NK-92 (cell line): ENCODE data around the gene C11orf86.
"Not testable (repeated sequence)": the region's sequence is repeated elsewhere in the genome, so short reads cannot be mapped to it uniquely, and the experiment has no call there.

Source experiments
- DNase-seq: peaks from one replicate; lab custom pipeline; 2025; ENCODE audit not compliant: unreplicated experiment; lab: John Stamatoyannopoulos, UW

The C11orf86 gene, protein sequence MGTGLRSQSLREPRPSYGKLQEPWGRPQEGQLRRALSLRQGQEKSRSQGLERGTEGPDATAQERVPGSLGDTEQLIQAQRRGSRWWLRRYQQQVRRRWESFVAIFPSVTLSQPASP

GRCh38 chr11:66974724-66975404, at the start of gene C11orf86:
Gene C11orf86 (plus strand): TSS chr11:66975304. CDS start chr11:66975363, 59 bp downstream.
- DNase-seq, result no peak

GRCh38 chr11:66929753-66930152, 45.4 kb upstream of the C11orf86 start:
- DNase-seq, result no peak

- no peak for DNase-seq
Observed at GRCh38 chr11:66932543-66932942, 42.6 kb upstream of the C11orf86 start.

GRCh38 chr11:66933531-66933930, 41.6 kb upstream of the C11orf86 start:
- no peak for DNase-seq

DNA sequence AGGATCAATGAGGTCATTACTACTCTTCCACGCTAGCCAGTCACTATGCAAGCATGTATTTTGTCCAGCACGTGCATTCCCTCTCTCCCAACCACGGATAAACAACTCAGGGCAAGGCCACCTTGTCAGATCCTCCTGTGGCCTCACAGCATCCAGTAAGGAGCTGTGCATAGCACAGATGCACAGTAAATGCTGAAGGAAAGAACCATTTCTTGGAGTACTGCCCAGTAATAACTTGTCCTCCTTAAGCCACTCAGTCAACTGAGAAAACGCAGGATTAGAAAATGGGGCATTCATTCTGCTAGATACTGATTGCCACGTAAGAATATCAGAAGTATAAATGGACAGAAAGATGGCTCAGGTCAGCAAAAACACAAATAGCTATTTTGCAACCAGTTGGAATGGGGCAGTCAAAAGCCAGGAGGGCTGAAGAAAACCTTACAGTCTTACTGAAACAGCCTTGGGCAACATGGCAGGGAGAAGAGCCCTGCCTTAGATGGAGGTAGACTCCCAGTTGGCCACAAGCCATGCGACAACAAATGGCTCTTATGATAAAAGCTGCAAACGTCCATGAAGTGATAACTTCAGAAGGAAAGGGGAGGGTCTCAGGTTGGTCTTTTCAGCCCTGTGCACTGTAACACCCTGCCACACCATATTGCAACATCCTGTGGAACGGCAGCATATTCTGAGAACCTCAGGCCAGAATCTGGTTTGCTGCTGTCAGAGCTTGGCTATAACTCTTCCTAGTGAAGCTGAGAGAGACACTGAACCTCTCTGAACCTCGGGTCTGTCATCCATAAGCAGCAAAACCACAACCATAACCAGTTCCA, 39.9 kb upstream of the C11orf86 start:
- no peak for DNase-seq

DNA sequence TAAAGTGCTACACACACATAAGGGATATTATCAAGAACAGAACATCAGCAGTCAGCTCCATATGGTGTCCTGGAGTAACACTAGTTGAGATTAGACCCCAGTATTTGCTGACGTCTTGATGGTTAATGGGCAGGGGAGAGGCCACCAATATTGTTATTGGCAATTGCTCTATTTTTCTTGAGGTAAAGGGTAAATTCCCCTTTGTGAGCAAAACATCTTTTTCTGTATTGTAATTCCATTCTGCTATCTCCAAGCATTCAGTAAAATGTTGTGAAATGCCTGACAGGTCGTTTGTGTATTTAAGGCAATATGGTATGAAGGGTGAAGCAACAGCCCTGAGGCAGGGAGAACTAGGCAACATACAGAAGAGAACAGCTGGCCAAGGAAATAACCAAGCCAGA, 38.8 kb upstream of the C11orf86 start:
- no peak for DNase-seq

DNA sequence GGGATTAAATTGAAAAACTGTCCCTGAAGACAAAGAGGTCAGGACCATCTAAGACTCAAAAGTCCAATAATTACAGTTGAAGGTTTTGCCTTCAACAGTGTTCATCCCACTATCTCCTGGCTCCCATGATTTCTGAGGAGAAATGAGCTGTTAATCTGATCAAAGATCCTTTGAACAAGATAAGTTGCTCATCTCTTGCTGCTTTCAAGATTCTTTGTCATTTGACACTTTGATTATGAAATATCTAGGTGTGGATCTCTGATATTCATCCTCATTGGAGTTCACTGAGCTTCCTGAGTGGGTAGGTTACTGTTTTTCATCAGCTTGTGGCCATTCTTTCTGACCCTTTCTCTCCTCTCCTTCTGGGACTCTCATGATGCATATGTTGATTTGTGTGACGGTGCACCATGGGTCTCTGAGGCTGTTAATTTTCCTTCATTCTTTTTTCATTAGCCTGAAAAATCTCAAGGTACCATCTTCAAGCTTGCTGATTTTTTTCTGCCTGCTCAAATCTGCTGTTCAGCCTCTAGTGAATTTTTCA, 37.8 kb upstream of the C11orf86 start:
- DNase-seq, result no peak

- DNase-seq, result no peak
Observed at GRCh38 chr11:66938582-66939135, 36.4 kb upstream of the C11orf86 start.

DNA sequence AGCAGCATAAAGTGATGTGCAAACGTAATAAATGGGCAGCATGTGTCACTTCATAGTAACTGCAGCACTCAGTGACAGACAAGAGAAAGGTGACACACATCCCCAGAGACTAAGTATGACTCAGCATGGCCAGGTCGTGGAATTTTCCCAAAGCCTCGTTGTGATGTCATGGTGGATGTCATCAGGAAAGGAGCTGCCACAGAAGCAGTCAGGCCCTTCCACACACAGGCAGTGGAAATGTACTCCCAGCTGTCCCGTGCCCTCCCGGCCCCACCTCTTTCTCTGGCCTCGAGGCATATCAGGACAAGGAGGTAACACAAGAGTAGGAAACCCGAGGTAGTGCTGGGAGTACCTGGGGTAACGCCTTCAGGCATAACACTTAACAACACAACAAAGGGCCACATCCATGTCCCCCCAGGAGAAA, 25.0 kb upstream of the C11orf86 start:
- no peak for DNase-seq

GRCh38 chr11:66951135-66951534, 24.0 kb upstream of the C11orf86 start:
- no peak for DNase-seq

GRCh38 chr11:66951927-66952337, 23.2 kb upstream of the C11orf86 start:
- no peak for DNase-seq

GRCh38 chr11:66953081-66953833, 21.8 kb upstream of the C11orf86 start:
- DNase-seq, result no peak

- no peak for DNase-seq
Observed at GRCh38 chr11:66956689-66957290, 18.3 kb upstream of the C11orf86 start.

DNA sequence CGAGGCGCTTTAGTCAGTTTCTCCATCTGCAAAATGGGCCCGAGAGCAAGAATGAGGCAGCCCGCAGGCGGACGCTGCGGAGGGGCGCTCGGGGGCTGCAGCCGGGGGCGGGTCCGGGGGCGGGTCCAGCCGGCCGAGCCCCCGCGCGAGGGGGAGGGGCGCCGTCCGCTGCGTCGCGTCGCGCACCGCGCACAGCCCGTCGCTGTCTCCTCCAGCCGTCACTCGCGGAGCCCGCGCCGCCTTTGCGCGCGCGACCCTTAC, 17.2 kb upstream of the C11orf86 start:
- no peak for DNase-seq

GRCh38 chr11:66958232-66958955, 16.7 kb upstream of the C11orf86 start, which contains the start of gene PC:
Gene PC (minus strand): TSS chr11:66958383. CDS start chr11:66872159, 86,224 bp downstream.
- DNase-seq, result peak; percentile 67

- DNase-seq, result no peak
Observed at GRCh38 chr11:66958956-66959274, 16.2 kb upstream of the C11orf86 start.

GRCh38 chr11:66961691-66962213, 13.4 kb upstream of the C11orf86 start:
- DNase-seq, result not testable (repeated sequence)

DNA sequence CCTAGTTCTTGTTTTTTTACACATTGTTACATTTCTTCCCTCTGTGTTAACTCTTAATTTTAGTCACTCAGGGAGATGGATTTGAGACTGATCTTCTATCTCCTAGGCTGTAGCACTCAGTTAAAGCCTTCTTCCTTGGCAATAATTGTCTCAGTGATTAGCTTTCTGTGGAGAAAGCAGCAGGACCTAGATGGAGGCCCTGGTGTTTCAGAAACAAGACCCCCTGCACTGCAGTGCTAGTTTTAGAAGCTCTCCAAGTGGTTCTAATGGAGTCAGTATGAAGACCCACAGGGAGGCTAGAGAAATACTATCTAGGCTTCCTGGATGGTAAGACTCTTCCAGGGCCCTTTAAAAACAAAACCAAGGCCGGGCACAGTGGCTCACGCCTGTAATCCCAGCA, 12.9 kb upstream of the C11orf86 start:
- no peak for DNase-seq

DNA sequence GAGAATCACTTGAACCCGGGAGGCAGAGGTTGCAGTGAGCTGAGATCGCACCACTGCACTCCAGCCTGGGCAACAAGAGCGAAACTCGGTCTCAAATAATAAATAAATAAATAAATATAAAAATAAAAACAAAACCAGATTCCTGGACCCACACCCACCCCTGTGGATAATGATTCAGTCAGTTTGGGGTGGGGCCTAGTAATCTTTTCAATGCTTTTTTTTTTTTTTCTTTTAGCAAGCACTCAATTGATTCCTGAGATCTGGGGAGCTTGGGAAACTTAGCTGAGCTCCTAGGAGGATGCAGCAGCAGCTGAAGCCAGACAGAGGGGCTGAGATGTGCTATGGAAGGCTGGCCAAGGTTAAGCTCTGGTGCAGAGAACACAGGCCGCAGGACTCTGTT, 12.3 kb upstream of the C11orf86 start:
- no peak for DNase-seq

- no peak for DNase-seq
Observed at GRCh38 chr11:66964495-66964894, 10.6 kb upstream of the C11orf86 start.
